DMS 273 treated with DMSO at 0.1 percent for 48 hours (cell line): ENCODE measurements around the gene SNX25.
"Not testable (repeated sequence)": the region's sequence is repeated elsewhere in the genome, so short reads cannot be mapped to it uniquely, and the experiment has no call there.

Experiments
- DNase-seq: peaks from one replicate; lab custom pipeline; 2025; lab: John Stamatoyannopoulos, UW

Gene SNX25

DNA sequence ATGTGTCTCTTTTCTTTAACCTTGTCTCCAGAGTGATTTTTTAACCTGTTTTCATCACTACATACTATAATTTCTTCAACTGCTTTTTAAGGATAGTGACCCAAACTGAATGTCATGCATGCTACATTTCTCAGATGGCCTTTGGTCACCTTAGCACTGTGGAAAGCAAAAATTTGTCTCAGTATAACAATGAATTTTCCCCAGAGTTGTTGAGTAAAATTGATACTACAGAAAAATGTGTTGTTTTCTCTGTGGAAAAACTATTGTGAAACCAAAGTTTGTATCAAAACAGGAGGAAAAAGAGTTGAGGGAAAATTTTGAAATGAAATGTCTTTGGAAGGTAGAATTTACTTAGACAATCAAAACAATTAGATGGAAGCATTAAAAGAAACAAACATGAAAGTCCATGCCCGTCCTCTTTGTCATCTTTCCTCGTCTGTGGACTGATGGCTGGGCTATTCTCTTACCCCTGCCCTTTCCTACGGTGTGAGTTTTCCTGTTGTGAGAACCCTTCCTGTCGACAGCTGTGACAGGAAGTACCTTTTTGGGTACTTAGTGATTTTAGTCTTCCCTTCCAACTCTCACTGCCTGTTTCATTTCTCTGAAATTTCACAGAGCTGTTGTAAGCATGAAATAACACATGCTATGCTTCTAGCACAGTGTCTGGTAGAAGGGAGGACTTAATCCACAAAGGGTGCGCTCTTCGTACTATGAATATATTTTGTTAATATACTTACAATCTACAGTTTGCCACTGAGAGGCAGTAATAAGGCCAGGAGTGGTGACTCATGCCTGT is 135.5 kb downstream of the SNX25 start:
- no peak for DNase-seq

DNA sequence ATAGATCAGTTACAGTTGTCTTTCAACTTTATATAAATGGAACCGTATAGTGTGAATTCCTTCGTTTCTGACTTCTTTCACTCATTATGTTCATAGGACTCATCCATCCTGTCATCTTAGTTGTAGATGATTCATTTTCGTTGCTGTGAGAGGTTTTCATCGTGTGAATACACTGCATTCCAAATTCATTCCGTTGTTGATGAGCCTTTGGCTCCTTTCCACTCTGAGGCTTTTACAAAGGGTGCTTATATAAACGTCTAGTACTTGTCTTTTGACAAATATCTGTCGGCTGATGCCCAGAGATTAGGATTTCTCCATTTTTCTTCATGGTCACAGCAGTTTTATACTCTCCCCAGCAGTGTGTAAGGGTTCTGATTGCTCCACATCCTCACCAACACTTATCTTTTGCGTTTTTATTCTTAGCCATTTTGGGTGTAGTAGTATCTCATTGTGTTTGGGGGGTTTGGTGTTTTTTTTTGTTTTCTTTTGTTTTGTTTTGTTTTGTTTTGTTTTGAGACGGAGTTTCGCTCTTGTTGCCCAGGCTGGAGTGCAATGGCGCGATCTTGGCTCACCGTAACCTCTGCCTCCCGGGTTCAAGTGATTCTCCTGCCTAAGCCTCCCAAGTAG is 137.7 kb downstream of the SNX25 start:
- no peak for DNase-seq

DNA sequence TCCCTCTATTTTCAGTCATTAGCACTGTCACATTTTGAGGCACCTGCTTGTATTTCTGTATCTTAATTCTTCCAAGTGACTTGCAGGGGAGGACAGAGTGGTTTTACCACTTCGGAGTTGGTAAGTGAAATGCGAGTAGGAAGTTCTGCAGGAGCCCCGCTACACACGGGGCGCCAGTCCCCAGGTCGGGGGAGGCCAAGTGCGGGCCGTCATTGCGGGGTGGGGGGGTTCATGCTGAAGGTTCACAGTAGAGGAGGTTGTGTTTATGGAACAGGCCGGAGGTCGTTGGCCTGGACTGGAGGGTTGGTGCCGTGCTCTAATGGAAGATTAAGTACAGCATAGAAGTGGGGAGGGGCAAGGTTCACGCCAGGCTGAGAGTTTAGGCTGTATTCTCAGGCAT is 142.3 kb downstream of the SNX25 start:
- no peak for DNase-seq

DNA sequence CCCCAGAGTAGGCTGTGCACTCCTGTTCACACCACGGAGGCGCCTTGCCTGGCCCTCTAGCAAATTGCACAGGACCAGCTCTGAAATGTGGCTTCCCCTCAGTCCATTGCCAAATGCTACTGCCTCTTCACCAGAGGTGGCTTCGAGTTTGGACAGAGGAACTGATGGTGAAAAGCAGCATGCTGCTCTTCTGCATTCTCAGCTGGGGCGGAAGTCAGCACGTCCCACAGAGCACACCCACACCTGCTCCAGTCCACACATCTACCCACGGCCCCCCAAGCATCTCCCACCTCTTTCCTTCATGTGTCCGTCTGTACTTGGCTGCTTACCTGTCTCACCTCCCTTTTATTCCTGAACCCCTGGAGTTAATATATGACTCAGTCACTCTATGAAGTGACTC is 142.8 kb downstream of the SNX25 start:
- no peak for DNase-seq

DNA sequence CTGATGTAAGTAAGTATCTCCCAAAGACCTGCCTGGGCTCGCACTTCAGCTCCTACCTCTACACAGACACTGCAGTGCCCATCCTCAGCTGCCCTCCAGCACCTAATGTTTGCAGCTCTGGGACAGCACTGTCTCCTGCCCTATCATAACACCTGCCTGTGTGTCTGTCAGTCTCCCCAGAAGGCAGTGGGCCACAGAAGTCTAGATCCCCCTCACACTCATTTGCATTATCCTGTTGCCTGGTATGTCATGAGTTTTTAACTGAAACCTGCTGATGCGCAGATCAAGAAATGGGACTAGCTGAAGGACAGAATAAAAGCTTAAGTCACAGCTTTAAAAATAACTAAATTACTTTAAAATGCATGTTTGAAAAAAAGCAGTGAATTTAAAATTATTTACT is 143.3 kb downstream of the SNX25 start:
- DNase-seq, result no peak

DNA sequence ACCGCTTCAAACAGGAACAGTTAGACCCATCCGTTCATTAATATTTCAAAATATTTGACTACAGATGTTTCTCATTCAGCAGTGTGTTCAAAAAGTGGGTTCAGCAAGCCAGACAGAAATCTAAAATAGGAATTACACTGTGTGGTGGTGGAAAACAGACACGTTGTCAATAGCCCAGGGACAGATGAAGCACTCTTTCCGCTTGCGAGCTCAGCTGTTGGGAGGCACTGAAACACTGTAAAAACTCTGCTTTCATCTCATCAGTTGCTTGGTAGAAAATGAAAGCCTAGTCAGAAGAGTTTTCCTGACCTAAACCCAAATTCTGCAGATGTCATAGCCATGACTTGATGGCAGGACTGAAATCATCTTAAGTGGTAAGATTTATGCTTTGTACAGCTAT is 147.8 kb downstream of the SNX25 start:
- no peak for DNase-seq

DNA sequence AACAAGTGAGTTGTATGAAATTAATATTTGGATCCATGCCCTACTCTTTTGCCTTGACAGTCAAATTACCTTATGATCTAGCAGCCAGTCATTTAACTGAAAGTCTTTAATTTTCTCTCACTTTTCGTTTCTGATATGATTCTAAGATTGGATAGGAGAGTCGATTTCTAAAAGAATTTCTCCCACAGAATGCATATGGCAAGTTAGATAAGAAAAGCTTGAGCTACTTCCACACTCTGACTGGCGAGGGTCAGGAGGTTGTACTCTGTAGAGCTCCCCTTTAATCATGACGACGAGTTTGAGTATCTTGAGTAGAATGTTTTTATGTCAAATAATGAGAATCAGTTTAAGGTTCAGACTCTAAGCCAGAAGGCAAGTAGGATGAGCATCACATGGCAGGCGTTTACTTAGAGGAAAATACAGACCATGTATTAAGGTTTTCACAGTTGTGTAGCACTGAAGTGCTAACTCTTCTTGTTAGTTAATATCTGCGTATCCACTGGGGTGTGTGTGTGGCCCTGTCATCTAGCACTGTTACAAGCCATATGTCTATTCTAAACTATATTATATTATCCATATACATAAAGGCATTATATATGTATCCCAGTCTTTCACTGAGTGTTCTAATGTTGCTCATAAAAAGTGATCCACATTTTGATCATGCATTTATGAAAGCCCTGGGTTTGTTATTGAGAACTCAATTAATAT is 148.5 kb downstream of the SNX25 start:
- no peak for DNase-seq

DNA sequence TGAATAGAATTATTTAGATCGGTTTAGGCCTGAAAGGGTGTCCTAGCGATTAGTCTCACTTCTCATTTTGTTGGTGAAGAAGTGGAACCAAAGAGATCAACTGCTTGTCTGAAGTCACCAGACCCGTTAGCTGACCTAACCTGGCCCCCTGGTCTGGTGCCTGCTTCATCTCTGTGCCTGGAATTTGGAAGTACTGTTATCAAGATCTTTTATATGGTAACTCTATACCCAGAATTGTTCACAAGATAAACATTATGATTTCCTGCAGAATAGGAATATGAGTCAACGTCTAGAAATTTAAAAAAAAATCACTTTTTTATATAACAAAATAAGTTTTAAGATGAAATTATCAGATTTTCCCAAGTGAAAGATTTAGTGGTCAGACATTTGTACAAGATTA is 149.1 kb downstream of the SNX25 start:
- DNase-seq, result no peak

DNA sequence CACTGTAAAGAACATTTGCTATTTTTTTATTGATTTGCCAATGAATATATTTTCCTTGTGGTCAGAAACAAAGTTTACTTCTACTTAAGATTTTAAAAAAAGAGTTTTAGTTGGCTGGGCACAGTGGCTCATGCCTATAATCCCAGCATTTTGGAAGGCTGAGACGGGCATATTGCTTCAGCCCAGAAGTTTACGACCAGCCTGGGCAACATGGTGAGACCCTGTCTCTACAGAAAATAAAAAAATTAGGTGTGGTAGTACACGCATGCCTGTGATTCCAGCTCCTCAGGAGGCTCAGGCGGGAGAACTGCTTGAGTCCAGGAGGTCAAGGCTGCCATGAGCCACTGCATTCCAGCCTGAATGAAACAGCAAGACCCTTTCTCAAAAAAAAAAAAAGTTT is 149.6 kb downstream of the SNX25 start:
- DNase-seq, result no peak

DNA sequence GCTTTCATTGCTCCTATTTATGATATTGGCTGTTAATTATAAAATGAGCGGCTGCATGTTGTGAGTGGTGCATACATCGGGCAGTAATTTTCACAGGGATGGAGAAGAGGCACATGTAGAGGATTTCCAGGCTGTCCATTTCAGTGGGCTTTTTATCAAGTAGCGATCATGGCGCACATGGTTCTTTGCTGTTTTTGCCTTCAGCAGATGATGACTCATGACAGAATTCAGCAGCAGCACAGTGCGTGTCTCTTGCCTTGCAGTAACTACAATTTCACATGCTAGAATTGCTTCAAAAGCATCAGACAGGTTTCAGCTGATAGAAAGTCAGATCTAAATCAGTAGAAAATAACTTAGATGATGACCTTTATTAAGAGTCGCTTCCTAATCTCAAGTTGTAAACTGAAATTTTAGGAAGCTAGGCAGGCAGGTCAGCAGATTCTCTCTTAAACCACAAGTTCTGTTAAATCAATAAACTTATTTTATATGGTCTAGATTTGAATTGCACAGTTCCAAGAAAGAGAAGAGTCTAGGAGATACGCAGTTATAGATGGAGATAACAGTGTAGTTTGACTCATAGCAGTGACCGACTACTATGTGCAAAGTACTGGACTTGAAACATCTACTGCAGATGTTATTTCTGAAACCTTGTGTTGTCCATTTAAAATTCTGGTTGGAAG is 150.5 kb downstream of the SNX25 start:
- no peak for DNase-seq

DNA sequence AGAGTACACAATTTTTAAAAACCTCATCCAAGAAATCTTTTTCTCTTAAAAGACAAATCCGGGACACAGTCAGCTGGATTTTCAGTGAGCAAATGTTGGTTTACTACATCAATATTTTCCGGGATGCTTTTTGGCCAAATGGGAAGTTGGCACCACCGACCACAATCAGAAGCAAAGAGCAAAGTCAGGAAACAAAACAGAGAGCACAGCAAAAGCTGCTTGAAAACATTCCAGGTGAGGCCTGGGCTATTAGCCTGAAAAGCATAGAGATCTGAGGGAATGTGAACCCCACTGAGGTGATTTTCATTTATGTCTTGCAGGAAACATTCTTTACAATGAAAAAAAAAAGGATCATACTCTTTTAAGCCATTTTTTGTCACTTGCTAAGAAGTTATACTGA is 152.5 kb downstream of the SNX25 start:
- DNase-seq, result no peak

DNA sequence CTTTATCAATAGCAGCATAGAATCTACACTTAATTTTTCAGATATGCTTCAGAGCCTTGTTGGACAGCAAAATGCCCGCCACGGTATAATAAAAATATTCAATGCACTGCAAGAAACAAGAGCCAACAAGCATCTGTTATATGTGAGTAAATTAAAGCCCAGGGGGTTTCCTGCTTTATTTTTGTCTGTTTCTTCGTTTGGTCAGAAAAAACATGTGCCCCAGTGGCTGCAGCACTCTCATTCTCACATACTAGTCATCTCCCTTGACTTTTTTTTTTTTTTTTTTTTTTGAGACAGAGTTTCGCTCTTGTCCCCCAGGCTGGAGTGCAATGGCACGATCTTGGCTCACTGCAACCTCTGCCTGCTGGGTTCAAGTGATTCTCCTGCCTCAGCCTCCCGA is 153.2 kb downstream of the SNX25 start:
- not testable (repeated sequence) for DNase-seq

DNA sequence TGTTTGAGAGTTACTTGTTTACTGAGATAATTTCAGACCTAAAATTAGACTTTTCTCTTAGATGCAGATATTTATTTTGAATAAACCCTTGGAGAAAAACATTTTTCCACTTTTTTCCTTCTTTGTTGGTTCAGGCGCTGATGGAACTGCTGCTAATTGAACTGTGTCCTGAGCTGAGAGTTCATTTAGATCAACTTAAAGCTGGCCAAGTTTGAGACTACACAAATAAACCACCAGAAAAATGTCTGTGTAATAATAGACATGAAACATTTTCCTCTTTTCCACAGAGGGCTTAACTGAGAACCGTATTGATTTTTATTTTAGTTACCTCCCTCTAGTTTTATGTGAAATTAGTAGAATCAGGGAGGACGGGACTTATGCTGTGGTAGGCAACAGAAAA is 153.9 kb downstream of the SNX25 start:
- no peak for DNase-seq

DNA sequence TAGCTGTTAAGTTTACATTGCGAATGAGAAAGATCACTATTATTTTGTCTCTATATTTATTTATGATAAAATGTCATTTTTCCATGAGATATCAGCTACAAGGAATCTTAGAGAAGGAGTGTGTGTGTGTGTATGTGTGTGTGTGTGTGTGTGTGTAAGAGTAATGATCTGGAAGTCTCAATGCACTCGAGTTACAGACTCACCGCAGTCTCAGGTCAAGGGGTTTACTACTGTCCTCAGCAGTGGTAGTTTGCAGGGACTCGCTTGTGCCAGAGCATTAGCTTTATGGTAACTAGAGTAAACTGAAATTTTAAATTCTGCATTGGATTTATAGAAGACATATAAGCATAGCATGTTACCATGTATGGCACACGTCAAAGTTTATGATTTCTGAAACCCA is 155.5 kb downstream of the SNX25 start:
- no peak for DNase-seq

DNA sequence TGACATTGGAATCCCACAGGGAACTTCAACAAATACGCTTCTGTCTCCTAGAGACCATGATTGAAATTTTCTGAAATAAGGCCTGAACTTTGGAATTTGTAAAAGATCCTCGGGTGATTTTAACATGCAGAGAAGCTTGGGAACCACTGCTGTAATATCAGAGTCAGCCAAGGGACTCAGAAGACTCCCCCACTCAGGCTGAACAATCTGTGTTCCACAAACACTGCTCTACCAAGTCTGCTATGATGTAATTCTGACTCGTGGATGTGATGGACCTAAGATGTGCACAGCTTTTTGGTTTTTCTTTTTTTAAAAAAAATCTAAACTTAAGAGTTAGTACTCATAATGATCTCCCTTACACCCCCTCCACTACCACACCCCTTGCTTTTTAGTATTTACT is 160.3 kb downstream of the SNX25 start:
- no peak for DNase-seq

DNA sequence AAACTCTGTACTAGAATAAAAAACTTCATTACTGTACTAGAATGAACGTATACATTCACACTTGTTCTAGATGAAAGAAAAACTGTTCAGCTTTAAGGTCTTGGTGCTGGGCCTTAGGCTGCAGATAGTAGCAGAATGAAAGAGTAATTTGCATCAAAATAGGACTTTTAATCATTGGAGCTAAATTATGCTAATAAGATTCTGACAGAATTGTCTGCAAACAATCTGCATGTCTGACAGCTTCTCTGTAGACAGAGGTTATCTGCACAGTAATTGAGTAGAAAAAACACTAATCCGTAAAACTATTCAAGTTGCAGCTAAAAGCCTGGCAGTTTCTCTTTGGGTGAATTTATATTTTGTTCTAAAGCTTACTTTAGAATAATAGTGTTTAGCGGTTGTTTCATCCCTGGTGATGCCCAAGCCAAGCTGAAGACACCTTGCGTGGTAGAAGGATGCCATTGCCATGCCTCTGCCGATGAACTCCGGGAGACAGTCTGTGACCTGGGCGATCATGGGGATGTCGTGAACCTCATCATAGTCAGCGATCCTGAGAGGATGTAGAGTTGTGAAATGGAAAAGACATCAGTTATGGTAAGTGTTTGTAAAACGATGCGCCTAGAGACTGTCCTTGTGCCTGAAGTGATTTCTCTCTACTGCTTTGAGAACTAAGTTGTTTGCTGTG is 161.0 kb downstream of the SNX25 start:
- DNase-seq, result no peak

DNA sequence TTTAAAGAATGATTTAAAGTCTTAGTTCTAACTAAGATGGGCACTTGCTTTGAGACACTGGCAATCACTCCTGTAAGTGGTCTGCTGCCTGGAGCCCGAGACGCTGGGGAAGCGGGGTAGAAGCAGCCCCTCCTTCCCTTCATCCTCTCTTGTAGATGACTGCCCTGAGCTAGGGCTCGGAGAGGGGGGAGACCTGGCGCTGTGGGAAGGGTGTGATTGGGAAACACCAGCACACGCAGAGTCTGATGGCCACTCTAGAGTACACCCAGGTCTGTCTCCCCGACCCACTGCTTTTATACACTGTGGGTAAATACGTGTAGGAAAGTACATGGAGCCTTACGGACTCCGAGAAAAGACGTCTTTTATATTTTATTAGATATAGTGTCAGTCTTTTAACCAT is 162.3 kb downstream of the SNX25 start:
- no peak for DNase-seq

DNA sequence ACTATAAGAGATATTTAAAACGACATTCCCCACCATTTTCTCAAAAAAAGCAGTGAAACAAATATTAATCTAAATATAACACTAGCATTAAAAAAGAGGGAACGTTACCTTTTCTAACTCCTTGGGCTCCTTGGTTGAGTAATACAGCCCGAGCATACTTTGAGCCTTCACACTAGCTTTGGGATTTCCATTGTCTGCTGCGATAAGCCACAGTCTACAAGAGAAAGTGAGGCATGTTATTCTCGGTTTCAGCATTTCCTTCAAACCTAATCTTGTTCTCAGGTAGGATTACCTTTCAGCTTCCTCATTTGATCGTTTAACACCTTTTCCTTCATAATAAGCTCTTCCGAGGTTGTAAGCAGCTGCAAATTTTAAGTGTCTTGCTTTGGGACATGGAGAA is 164.6 kb downstream of the SNX25 start:
- no peak for DNase-seq

DNA sequence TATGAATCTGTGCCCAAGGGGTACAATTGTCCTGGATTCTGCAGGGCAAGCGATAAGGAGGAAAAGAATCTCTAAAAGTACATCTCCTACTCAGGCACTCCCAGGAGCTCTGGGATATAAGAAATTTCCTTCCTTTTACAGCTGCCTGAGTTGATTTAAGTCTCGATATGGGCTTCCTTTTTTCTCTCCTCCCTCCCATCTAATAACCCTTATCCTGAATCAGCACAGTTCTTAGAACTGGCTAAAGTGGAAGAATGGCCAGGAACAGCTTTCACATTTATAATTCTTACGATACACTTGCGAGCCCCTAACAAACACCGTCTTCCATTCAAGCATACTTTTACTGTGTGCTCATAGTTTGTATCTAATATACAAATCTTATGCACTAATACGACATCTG is 165.2 kb downstream of the SNX25 start:
- no peak for DNase-seq

DNA sequence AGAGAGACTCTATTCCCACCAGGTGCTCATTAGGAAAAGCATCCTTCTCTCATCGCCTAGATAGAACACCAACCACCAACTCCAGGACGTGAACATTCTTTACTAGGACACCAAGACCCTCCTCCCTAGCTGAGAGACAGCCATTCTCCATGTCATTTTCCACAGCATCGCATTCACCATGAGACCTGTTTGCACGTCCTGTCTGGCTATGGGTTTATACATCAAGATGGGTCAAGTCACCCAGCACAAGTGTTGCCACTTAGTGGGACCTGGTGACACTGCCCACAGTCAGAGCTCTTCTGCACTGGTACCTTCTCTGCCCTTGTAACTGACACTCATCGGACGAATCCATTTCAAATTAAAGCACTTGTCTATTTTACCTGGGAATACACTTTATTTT is 168.9 kb downstream of the SNX25 start:
- no peak for DNase-seq

DNA sequence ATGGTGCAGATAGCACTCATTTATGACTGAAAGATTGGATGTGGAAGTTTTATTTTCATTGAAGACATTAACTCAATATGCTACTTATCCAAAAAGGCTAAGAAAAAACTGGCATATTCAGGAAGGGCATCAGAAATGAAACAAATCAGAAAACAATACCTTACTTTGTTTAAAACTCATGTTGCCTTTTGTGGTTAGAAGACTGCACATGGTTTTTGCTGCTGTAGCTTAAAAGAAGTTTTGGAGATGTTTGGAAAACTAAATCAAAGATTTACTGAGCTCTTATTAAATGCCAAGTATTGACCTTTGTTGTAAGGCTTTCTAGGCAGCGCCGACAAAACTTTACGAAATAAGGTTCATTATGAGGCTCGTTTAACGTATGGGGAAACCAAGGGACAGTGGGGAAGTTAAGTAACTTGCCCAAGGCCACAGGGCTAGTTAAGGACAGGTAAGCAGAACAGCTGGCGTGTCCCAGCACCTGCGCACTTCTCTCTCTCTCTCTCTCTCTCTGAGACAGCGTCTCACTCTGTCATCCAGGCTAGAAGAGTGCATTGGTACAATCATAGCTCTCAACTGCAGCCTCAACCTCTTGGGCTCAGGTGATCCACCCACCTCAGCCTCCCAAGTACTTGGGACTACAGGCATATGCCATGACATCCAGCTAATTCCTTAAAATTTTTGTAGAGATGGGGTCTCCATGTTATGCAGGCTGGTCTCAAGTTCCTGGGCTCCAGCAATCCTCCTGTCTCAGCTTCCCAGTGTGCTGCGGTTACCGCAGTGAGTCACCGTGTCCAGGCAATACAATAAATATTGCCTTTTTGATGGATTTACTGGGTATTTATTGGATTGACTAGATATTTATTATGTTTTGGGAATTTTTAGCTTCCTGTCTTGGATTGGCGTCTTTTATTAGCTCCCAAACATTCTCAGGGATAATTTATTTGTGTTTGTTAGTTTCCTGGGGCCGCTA is 170.2 kb downstream of the SNX25 start:
- DNase-seq, result no peak
